GM11168 (cell line): ENCODE measurements around the gene EFCAB10.
"Not testable (repeated sequence)": the region's sequence is repeated elsewhere in the genome, so short reads cannot be mapped to it uniquely, and the experiment has no call there.

ENCODE experiments used
- in situ Hi-C: fragments of 300-500 bp; cut with MboI; formaldehyde crosslinking; loops from one replicate; pipeline ENCODE4 v1.12.0; 2022; ENCODE audit warnings: low sequenced_read_pairs; ENCODE audit not compliant: unreplicated experiment

Gene EFCAB10

DNA sequence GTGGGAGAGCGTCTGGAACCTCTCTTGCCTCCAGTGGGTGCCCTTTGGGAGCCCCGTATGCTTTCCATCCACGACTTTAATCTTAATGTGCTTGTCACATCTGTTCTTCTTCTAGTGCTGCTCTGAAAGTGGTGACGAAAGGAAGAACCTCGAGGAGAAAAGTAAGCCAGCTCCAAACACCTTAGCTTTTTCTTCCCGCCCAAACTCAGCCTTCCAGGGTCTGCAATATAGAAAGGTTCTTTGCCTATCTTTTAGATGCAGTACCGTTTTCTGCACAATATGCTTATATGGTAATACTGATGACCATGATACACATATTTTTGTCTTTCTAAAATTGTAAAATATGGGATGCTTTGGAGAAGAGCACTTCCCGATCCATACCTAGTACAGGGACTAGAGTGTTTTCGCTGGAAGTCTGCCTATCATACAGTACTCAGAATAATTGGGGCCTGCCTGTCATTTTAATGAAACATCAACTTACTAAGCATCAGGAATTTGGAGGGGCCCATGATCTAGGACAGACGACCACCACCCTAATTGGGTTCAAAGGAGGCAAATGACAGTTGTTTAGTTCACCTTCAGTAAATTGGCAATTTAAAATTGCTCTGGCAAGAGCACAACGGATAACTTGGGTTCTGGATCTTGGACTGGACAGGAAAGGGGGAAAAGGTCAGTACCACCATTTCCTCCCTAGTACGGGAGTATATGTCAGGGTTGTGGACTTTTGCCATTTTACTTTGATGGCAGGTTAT lies 48.4 kb downstream of the EFCAB10 start:
- in situ Hi-C loops, result no loop called here

DNA sequence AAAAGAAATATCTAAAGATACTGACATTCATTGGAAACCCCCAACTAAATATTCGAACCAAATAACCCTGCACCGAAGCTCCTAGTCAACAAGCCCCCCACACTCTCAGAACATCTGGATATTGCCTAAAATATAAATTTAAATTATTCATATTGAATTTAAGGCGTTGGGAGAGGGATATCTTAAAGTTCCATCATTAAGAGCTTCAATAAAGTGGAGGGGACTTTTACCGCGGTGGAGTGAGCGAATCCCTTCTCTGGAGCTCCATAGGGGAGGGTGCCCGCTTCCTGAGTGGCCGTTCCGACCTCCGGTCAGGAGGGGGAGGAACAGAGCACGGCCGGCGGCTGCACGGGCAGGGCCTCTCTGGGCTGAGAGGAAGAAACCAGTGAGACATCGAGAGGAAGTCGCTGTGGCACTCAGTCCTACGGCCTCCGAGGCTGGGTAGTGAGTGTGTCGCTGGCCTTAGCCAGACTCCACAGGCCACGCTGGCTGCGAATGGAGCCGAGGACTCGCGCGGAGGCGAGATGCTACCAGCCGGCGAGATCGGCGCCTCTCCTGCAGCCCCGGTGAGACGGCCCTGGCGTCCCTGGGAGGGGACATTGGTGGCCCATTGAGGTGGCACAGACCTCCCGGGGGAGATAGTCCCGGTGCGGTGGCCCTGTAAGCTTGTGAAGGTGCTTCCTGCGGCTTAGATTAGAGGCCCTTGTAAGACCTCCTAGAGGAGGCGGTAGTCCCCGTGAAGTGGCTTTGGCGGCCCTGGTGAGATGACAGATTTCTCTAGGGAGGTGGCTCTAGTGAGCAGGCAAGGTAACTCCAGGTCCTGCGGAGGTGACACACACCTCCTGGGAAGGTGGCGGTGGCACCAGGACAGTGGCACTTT lies 49.3 kb downstream of the EFCAB10 start, which contains the start of gene RINT1:
TSS of gene RINT1 (plus strand) at position 410 of the 880 bp plus-strand sequence. CDS start at position 525, 115 bp downstream.
- in situ Hi-C loops, result no loop called here

DNA sequence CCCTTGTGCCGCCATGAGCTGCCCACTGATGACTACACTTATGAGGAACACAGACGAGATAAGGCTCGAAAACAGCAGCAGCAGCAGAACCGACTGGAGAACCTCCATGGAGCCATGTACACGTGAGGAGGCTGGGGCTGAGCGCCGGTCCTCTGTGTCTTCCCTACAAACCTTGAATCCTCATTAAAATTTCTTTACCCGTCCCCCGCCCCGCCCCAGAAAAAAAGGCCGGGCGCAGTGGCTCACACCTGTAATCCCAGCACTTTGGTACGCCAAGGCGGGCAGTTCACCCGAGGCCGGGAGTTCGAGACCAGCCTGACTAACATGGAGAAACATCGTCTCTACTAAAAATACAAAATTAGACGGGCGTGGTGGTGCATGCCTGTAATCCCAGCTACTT lies 50.7 kb downstream of the EFCAB10 start:
- in situ Hi-C loops, result no loop called here

DNA sequence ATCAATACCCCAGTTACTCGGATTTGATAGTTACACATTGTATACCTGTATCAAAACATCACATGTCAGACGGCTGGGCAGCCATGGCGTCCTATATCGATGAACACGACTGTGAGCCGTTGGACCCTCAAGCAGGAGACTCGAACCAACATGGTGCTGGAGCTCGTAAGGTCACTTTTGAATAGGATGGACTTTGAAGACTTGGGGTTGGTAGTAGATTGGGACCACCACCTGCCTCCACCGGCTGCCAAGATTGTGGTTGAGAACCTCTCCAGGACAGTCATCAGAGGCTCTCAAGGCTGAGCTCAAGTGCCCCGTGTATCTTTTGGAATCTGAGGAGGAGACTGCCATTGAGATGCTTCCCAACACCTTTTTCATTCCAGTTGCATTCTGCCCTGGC lies 51.2 kb downstream of the EFCAB10 start:
- in situ Hi-C loops, result no loop called here

DNA sequence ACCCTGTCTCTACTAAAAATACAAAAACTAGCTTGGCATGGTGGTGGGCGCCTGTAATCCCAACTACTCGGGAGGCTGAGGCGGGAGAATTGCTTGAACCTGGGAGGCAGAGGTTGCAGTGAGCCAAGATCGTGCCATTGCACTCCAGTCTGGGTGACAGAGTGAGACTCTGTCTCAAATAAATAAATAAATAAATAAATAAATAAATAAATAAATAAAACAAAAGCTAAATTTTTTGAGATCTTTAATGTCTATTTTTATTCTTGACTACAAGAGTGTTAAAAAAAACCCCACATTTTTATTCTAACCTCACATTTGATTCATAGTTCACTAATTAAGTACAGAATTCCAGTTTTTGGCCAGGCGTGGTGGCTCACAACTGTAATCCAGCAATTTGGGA lies 53.6 kb downstream of the EFCAB10 start:
- in situ Hi-C loops, result not testable (repeated sequence)

DNA sequence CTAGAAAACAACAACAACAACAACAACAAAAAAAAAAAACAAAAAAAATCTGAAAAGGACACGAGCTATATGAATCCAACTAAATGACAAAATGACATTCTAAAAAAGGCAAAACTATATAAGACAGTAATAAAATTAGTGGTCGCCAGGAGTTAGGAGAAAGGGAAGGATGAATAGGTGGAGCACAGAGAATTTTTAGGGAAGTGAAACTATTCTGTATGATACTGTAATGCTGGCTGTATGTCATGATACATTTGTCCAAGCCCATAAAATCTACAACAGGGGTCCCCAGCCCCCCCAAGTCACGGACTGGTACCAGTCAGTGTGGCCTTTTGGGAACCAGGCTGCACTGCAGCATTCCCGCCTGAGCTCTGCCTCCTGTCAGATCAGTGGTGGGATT lies 56.5 kb downstream of the EFCAB10 start:
- in situ Hi-C loops, result no loop called here

DNA sequence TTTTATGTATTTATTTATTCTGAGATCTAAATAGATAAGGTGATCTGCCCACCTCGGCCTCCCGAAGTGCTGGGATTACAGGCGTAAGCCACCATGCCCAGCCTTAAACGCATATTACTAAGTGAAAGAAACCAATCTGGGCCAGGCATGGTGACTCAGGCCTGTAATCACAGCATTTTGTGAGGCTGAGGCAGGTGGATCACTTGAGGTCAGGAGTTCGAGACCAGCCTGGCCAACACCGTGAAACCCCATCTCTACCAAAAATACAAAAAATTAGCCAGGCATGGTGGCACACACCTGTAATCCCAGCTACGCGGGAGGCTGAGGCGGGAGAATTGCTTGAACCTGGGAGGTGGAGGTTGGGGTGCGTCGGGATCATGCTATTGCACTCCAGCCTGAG lies 56.9 kb downstream of the EFCAB10 start:
- in situ Hi-C loops, result not testable (repeated sequence)

DNA sequence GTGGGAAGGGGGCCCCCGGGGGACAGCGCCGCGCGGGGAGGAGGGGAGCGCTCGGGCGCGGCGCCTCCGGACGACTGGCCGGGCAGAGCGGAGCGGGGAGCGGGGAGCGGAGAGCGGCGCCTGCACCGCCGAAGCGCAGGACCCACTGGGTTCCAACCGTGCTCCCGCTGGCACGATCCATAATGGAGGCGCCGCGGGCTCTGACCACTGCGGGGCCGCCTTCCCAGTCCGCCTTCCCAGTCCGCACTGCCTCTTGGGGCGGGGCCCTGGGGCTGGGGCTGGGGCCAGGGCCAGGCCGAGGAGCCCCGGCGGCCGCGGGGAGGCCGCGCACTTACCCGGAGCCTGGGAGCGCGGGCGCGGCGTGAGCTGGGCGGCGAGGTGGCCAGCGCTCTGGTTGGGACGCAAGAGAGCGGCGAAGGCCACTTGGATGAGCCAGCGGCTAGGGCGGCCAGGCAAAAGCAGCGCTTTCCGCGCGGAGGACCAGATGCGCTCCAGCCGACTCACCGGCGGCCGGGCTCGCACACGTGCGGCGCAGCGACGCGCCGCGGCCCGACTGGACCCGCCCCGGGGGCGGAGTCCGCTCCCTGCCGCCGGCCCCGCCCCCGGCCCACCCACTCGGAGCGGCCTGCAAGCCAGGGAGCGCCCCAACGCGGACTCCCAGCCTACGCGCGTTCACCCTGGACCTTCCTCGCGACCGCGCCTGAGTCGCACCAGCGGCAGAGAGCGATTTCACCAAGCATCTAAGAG lies 59.4 kb downstream of the EFCAB10 start, which contains the start of gene PUS7:
TSS of gene PUS7 (minus strand) at position 555 of the 747 bp plus-strand sequence. CDS start 13,759 bp downstream, outside the sequence.
- in situ Hi-C loops, result no loop called here

DNA sequence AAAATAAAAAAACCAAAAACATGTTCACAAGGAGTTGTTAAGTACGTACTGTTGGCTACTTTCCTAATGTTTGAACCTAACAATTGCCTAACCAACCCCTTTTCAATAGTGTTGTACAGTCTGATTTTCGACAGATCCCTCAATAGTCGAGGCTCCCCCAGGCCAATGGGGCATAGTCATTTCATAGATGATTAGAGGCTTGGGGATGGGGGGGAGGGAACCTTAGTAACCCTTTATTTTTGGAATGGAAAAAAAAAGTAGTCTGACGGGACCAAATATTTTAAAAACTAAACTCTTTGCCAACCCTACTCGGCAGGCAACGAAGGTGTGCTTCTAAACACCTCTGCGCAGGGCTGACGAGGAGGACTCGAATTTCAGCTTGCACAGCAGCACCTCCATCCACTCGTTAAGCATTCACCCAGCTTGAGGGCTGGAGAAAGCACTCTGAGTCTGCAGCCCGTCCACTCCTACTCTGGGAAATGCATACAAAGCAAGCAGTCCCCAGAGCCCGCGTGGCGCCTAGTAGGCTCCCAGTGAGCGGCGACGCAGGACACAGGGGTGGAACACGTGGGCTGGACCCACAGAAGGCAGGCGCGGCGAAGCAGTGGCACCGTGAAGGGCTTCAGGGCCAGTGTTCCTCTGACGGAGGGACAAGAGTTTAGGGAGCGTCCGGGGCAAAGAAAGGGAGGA lies 60.1 kb downstream of the EFCAB10 start:
- in situ Hi-C loops, result no loop called here

DNA sequence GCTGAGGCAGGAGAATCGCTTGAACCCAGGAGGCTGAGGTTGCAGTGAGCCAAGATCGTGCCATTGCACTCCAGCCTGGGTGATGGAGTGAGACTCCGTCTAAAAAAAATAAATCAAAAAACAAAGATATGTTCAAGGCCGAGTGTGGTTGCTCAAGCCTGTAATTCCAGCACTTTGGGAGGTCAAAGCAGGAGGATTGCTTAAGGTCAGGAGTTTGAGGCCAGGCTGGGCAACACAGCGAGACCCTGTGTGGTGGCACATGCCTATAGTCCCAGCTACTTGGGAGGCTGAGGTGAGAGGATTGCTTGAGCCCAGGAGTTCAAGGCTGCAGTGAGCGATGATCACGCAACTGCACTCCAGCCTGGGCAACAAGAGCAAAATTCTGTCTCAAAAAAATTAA lies 60.7 kb downstream of the EFCAB10 start:
- in situ Hi-C loops, result not testable (repeated sequence)

DNA sequence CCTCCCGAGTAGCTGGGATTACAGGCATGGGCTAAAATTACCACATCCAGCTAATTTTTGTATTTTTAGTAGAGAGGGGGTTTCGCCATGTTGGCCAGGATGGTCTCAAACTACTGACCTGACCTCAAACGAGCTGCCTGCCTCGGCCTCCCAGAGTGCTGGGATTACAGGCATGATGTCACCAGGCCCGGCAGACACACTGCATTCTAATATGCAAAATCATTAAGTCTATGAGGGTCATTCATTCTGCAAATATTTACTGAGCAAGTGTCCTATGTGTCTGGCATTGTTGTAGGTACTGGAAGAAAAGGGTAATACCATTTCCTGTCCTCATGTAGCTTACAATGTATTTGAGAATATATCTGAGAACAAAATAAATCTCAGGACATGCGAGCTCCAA lies 61.9 kb downstream of the EFCAB10 start:
- in situ Hi-C loops, result no loop called here

DNA sequence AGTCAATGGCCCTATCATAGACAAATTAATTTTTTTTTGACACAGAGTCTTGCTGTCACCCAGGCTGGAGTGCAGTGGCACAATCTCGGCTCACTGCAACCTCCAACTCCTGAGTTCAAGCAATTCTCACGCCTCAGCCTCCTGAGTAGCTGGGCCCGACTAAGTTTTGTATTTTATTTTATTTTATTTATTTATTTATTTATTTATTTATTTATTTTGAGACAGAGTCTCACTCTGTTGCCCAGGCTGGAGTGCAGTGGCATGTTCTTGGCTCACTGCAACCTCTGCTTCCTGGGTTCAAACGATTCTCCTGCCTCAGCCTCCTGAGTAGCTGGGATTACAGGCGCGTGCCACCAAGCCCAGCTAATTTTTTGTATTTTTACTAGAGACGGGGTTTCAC lies 65.7 kb downstream of the EFCAB10 start:
- in situ Hi-C loops, result not testable (repeated sequence)
